GM06990 (cell line): ENCODE results near the gene CACHD1.
"Not testable (repeated sequence)": the region's sequence is repeated elsewhere in the genome, so short reads cannot be mapped to it uniquely, and the experiment has no call there.

Source experiments
- DNase-seq: peaks from one replicate; pipeline ENCODE4 v3.0.0-alpha.2; 2011; ENCODE audit not compliant: insufficient read length; ENCODE audit errors: extremely low read depth
- H3K27me3 ChIP-seq: replicated peaks from 2 replicates; pipeline ENCODE4 v1.6.0; 2011; ENCODE audit warnings: low read length; ENCODE audit not compliant: control insufficient read depth, insufficient read depth
- H3K36me3 ChIP-seq: 2 replicates; pipeline ENCODE4 v1.5.1; 2011; ENCODE audit warnings: low read length; ENCODE audit not compliant: control insufficient read depth, insufficient read depth
- H3K4me3 ChIP-seq: replicated peaks from 2 replicates; pipeline ENCODE4 v1.5.1; 2011; ENCODE audit warnings: low read depth, mild to moderate bottlenecking, control low read depth, low read length
- TF ChIP-seq, protein P1 (sequence below): IDR thresholded peaks from 2 replicates; pipeline ENCODE4 v1.5.1; 2011; ENCODE audit warnings: low read length, control low read depth, mild to moderate bottlenecking, inconsistent platforms; ENCODE audit not compliant: insufficient read depth, poor library complexity, severe bottlenecking

The CACHD1 gene

DNA sequence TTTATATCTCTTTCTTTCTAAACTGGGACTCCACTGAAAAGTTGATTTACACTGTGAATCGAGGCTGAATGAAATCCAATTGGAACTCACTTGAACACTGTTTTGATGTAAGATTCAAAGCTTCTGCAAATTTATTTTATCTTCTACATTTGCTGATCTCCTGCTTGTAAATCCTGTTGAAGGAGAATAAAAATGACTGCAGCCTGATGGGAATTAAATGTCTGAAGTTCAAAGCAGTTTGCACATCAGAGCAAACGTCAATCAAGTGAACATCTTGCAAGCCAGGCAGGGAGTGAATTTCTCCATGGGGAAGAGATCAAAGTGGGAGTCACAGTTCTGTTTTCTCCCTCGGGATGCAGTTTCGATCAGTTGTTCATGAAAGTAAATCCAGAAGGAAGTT lies 127.2 kb downstream of the CACHD1 start:
- no peaks in the 10 kb centered on the region for H3K27me3 ChIP-seq
- DNase-seq: no peak
- H3K4me3 ChIP-seq: no peak overlapping the region
- no peaks in the 10 kb centered on the region for H3K36me3 ChIP-seq
- TF ChIP-seq, protein P1, sequence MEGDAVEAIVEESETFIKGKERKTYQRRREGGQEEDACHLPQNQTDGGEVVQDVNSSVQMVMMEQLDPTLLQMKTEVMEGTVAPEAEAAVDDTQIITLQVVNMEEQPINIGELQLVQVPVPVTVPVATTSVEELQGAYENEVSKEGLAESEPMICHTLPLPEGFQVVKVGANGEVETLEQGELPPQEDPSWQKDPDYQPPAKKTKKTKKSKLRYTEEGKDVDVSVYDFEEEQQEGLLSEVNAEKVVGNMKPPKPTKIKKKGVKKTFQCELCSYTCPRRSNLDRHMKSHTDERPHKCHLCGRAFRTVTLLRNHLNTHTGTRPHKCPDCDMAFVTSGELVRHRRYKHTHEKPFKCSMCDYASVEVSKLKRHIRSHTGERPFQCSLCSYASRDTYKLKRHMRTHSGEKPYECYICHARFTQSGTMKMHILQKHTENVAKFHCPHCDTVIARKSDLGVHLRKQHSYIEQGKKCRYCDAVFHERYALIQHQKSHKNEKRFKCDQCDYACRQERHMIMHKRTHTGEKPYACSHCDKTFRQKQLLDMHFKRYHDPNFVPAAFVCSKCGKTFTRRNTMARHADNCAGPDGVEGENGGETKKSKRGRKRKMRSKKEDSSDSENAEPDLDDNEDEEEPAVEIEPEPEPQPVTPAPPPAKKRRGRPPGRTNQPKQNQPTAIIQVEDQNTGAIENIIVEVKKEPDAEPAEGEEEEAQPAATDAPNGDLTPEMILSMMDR: no peak

DNA sequence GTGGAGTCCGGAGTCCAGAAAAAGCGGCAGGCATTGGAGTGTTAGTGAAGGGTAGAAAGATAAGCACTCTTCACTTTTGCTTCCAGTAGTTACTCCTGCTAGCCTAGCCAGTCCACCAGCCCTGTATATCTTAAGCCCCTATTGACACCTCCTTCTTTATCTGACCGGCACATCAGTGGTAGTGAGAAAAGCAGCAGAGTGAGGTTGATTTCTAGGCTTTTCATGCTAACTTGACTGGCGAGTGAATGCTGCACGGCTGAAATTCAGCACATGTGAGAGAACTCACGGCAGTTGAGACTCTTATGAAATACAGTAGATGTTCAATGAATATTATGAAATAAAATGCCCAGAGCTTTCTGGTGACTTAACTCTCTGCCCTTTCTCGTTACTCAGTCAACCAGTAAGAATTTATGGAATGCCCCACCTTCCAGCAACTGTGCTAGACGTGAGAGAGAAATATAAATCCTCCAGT lies 128.2 kb downstream of the CACHD1 start:
- Histone ChIP-seq H3K4me3 (no peak overlapping the region), H3K36me3 (no peaks in the 10 kb centered on the region), H3K27me3 (no peaks in the 10 kb centered on the region)
- TF ChIP-seq, protein P1: no peak
- no peak for DNase-seq

DNA sequence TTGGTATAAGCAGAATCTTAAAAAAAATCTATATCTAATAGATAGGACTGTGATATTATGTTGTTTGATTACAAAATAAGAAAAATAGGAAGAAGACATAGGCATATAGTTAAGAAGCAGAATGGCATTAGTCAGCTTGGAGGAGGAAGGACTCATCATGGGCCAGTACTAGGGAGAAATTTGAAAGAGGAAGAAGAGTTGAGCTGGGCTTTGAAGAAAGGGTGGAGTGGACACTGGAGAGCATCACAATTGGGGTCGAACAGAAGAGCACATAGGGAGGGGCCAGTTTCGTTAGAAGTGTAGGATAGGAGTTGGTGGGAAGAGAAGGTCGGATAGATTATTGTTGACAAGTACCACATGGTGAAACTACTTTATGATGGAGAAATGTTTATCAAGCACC lies 129.3 kb downstream of the CACHD1 start:
- TF ChIP-seq, protein P1: no peak
- Histone ChIP-seq H3K36me3 (no peaks in the 10 kb centered on the region), H3K27me3 (no peaks in the 10 kb centered on the region), H3K4me3 (no peak overlapping the region)
- DNase-seq: no peak

DNA sequence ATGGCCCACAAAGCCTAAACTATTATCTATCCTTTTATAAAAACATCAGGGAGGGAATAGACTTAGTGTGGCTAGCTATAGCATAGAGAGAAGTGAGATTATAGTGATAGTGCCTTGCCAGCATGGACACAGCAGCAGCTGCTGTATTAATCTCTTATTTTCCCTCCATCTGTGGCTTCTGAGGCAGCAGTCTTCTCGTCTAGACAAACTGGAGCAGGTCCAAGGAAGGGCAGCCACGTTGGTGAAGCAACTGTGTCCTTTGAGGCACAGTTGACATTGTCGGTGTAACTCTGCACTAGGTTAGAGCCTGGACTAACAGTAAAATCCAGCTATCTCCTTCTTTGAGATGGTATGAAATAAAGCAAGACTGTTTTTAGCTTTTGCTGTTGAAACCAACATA lies 131.3 kb downstream of the CACHD1 start:
- Histone ChIP-seq H3K4me3 (no peak overlapping the region), H3K27me3 (no peaks in the 10 kb centered on the region), H3K36me3 (no peaks in the 10 kb centered on the region)
- TF ChIP-seq, protein P1: no peak
- DNase-seq: no peak

DNA sequence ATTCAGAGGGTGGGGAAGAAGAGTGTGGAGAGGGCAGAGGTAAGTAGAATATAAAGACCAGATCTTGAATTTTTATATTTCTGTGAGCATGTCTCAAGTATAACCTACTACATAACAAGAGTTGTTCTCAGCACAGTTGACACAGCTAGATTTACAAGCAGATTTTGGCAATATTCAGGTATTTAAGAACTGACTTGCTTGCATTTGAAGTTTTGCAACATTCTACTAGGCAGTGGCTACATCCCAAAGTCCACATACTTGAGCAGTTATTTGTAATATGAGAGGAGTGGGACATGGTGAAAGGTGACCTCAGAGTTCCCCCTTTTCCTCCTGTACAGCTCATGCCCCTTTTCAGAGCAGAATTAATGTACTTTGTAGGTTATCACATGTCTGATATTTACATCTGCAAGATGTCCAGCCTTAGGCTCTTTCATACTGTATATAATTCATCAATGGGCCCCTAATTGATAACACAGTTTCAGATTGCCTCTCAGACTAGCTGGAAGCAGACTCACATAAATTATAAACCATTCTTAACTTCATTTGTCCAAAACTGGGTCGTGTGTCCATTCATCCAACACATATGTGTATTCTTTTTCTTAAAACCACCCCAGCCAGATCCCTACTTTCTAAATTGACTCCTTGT lies 138.2 kb downstream of the CACHD1 start:
- Histone ChIP-seq H3K27me3 (no peaks in the 10 kb centered on the region), H3K36me3 (no peaks in the 10 kb centered on the region), H3K4me3 (no peak overlapping the region)
- TF ChIP-seq, protein P1: no peak
- DNase-seq: no peak

DNA sequence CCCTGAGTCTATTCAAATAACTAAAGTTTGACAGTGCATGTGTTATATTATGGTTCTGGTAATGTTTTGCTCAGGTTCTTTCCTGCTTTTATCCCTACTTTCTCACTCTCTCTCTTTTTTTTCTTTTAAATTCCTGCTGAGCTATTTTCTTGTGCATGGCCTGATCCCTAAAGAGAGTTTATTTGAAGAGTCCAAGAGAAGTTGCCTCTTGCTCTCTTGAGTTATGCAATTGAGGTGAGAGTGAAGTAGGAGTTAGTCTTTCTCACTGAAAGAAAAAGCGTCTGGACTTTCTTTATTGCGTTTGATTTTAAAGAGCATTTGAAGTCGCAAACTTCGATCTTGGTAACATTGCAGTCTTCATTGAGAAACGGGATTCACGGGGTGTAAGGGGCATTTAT lies 138.7 kb downstream of the CACHD1 start:
- Histone ChIP-seq H3K4me3 (no peak overlapping the region), H3K27me3 (no peaks in the 10 kb centered on the region), H3K36me3 (no peaks in the 10 kb centered on the region)
- no peak for DNase-seq
- TF ChIP-seq, protein P1: no peak

DNA sequence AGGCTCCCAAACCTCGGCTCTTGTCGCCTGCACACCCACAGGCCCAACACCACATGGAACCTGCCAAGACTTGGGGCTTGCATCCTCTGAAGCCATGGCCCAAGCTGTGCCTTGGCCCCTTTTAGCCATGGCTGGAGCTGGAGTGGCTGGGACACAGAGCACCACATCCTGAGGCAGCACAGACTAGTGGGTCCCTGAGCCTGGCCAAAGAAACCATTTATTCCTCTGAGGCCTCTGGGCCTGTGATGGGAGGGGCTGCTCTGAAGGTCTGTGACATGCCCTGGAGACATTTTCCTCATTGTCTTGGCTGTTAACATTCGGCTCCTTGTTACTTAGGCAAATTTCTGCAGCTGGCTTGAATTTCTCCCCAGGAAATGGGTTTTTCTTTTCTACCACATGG lies 141.0 kb downstream of the CACHD1 start:
- H3K27me3 ChIP-seq, DNase-seq, H3K4me3 ChIP-seq, H3K36me3 ChIP-seq: not testable (repeated sequence)
